Measurements from ENCODE around the gene RAB26. TPM values are rescaled to one million over a fixed set of nuclear protein-coding genes. Genes with fewer than 3 reads are reported as not detected.
"Not testable (repeated sequence)": the region's sequence is repeated elsewhere in the genome, so short reads cannot be mapped to it uniquely, and the experiment has no call there.

The RAB26 gene
- total RNA-seq, 8 experiments from 2014 or later: 3.3 to 22.2 (median 5.2) TPM

GRCh38 chr16:2122429-2122828 lies 26.0 kb upstream of the RAB26 start:
- H3K4me1 ChIP-seq (replicated peaks in 1 of 2): peaks cover 33 to 44% of the 10 kb centered on the region in 2 donors
- no peak for ATAC-seq (replicated peaks in 6 of 8)
- no peak overlapping the region for H3K27ac ChIP-seq
- H3K4me3 ChIP-seq: no peak overlapping the region
- 44% methylated on average over 4 of the region's 17 CpGs; no CpG with 5 or more reads in 9 of the 10 experiments for WGBS, 10 experiments
- in situ Hi-C loops (cut with MboI; ENCODE audit: low pct_unique_long_range_greater_than_20kb in 2 of 9, low sequenced_read_pairs in 9 of 9, unreplicated experiment in 9 of 9): no loop called here

- in situ Hi-C loops (cut with MboI; ENCODE audit: low pct_unique_long_range_greater_than_20kb in 2 of 9, low sequenced_read_pairs in 9 of 9, unreplicated experiment in 9 of 9); H3K4me3 ChIP-seq; H3K27ac ChIP-seq; ATAC-seq (replicated peaks in 6 of 8): not testable (repeated sequence)
- no CpG with 5 or more reads among the region's 26 CpGs for WGBS, 10 experiments
- H3K4me1 ChIP-seq (replicated peaks in 1 of 2): peaks cover 35 to 44% of the 10 kb centered on the region in 2 donors
Measured at GRCh38 chr16:2122934-2123683, 25.3 kb upstream of the RAB26 start.

- in situ Hi-C loops (cut with MboI; ENCODE audit: low pct_unique_long_range_greater_than_20kb in 2 of 9, low sequenced_read_pairs in 9 of 9, unreplicated experiment in 9 of 9): not testable (repeated sequence)
- Histone ChIP-seq H3K4me1 (replicated peaks in 1 of 2) (peaks cover 41 to 51% of the 10 kb centered on the region in 2 donors), H3K27ac (peak overlapping the region; percentile 82 to 91), H3K4me3 (peak overlapping the region in 2 of 5 donors; percentile 16 to 25)
- no CpG with 5 or more reads among the region's 27 CpGs for WGBS, 10 experiments
- ATAC-seq (replicated peaks in 6 of 8): peak in 1 of 8 experiments; percentile 7
Measured at GRCh38 chr16:2123706-2124376, 24.6 kb upstream of the RAB26 start.

GRCh38 chr16:2124377-2124693 lies 24.1 kb upstream of the RAB26 start:
- Histone ChIP-seq H3K27ac (peak overlapping the region; percentile 82 to 91), H3K4me1 (replicated peaks in 1 of 2) (peaks cover 43 to 52% of the 10 kb centered on the region in 2 donors), H3K4me3 (peak overlapping the region in 3 of 5 donors; percentile 16 to 25 (median 19))
- WGBS, 10 experiments: 30% methylated on average over 2 of the region's 11 CpGs; no CpG with 5 or more reads in 9 of the 10 experiments
- in situ Hi-C loops (cut with MboI; ENCODE audit: low pct_unique_long_range_greater_than_20kb in 2 of 9, low sequenced_read_pairs in 9 of 9, unreplicated experiment in 9 of 9): not testable (repeated sequence)
- ATAC-seq (replicated peaks in 6 of 8): peak in 3 of 8 experiments; percentile 2 to 9 (median 3)

- Histone ChIP-seq H3K4me3 (peak overlapping the region in 3 of 5 donors; percentile 16 to 25 (median 19)), H3K27ac (peak overlapping the region; percentile 82 to 91), H3K4me1 (replicated peaks in 1 of 2) (peaks cover 44 to 53% of the 10 kb centered on the region in 2 donors)
- WGBS, 10 experiments: 0 to 4% methylated on average over 3 to 4 of the region's 37 CpGs; no CpG with 5 or more reads in 8 of the 10 experiments
- in situ Hi-C loops (cut with MboI; ENCODE audit: low pct_unique_long_range_greater_than_20kb in 2 of 9, low sequenced_read_pairs in 9 of 9, unreplicated experiment in 9 of 9): loop anchor here in 4 of 9 experiments (25.0 kb wide), 2 partner anchors 88 to 113 kb away; partner anchors contain the start of genes NPW (in 3 of the 4), ZNF598 (in 3 of the 4), NHERF2 (in 1 of the 4) and NTHL1 (in 1 of the 4)
- ATAC-seq (replicated peaks in 6 of 8): peak; percentile 46 to 81 (median 78)
Measured at GRCh38 chr16:2124694-2125444, 23.6 kb upstream of the RAB26 start.

GRCh38 chr16:2125609-2126008 lies 22.8 kb upstream of the RAB26 start:
- WGBS, 10 experiments: no CpG with 5 or more reads among the region's 11 CpGs
- ATAC-seq (replicated peaks in 6 of 8): not testable (repeated sequence)
- in situ Hi-C loops (cut with MboI; ENCODE audit: low pct_unique_long_range_greater_than_20kb in 2 of 9, low sequenced_read_pairs in 9 of 9, unreplicated experiment in 9 of 9): loop anchor here in 4 of 9 experiments (25.0 kb wide), 2 partner anchors 88 to 113 kb away; partner anchors contain the start of genes NPW (in 3 of the 4), ZNF598 (in 3 of the 4), NHERF2 (in 1 of the 4) and NTHL1 (in 1 of the 4)
- H3K4me1 ChIP-seq (replicated peaks in 1 of 2): peaks cover 47 to 56% of the 10 kb centered on the region in 2 donors
- H3K27ac ChIP-seq: peak overlapping the region; percentile 82 to 91
- peak overlapping the region in 3 of 5 donors; percentile 16 to 25 (median 19) for H3K4me3 ChIP-seq

GRCh38 chr16:2126161-2126743 lies 22.2 kb upstream of the RAB26 start:
- Histone ChIP-seq H3K27ac (peak overlapping the region in 1 of 2 donors; percentile 65), H3K4me1 (replicated peaks in 1 of 2) (peaks cover 47 to 56% of the 10 kb centered on the region in 2 donors)
- 67 to 80% methylated on average over 1 to 3 of the region's 21 CpGs; no CpG with 5 or more reads in 8 of the 10 experiments for WGBS, 10 experiments
- in situ Hi-C loops (cut with MboI; ENCODE audit: low pct_unique_long_range_greater_than_20kb in 2 of 9, low sequenced_read_pairs in 9 of 9, unreplicated experiment in 9 of 9): loop anchor here in 4 of 9 experiments (25.0 kb wide), 2 partner anchors 89 to 114 kb away; partner anchors contain the start of genes NPW (in 3 of the 4), ZNF598 (in 3 of the 4), NHERF2 (in 1 of the 4) and NTHL1 (in 1 of the 4)
- H3K4me3 ChIP-seq: not testable (repeated sequence)
- ATAC-seq (replicated peaks in 6 of 8): peak in 1 of 8 experiments; percentile 1

- peak in 1 of 8 experiments; percentile 3 for ATAC-seq (replicated peaks in 6 of 8)
- H3K4me1 ChIP-seq (replicated peaks in 1 of 2): peaks cover 47 to 53% of the 10 kb centered on the region in 2 donors
Measured at GRCh38 chr16:2126928-2127556, 21.4 kb upstream of the RAB26 start.

GRCh38 chr16:2127630-2128280 lies 20.7 kb upstream of the RAB26 start:
- in situ Hi-C loops (cut with MboI; ENCODE audit: low pct_unique_long_range_greater_than_20kb in 2 of 9, low sequenced_read_pairs in 9 of 9, unreplicated experiment in 9 of 9): loop anchor here in 4 of 9 experiments (25.0 kb wide), 2 partner anchors 90 to 115 kb away; partner anchors contain the start of genes NPW (in 3 of the 4), ZNF598 (in 3 of the 4), NHERF2 (in 1 of the 4) and NTHL1 (in 1 of the 4)
- peaks cover 47 to 48% of the 10 kb centered on the region in 2 donors for H3K4me1 ChIP-seq (replicated peaks in 1 of 2)
- H3K27ac ChIP-seq, H3K4me3 ChIP-seq: not testable (repeated sequence)
- WGBS, 10 experiments: no CpG with 5 or more reads among the region's 3 CpGs
- ATAC-seq (replicated peaks in 6 of 8): peak in 3 of 8 experiments; percentile 6 to 8 (median 6)

More at GRCh38 chr16:2126928-2127556, 21.4 kb upstream of the RAB26 start:
- not testable (repeated sequence) for H3K27ac ChIP-seq, H3K4me3 ChIP-seq
- in situ Hi-C loops (cut with MboI; ENCODE audit: low pct_unique_long_range_greater_than_20kb in 2 of 9, low sequenced_read_pairs in 9 of 9, unreplicated experiment in 9 of 9): loop anchor here in 4 of 9 experiments (25.0 kb wide), 2 partner anchors 90 to 115 kb away; partner anchors contain the start of genes NPW (in 3 of the 4), ZNF598 (in 3 of the 4), NHERF2 (in 1 of the 4) and NTHL1 (in 1 of the 4)
- WGBS, 10 experiments: 33 to 100% (median 97%) methylated on average over 1 to 16 of the region's 31 CpGs; no CpG with 5 or more reads in 5 of the 10 experiments

GRCh38 chr16:2129251-2129650 lies 19.2 kb upstream of the RAB26 start:
- H3K4me1 ChIP-seq (replicated peaks in 1 of 2): peaks cover 40 to 44% of the 10 kb centered on the region in 2 donors
- in situ Hi-C loops (cut with MboI; ENCODE audit: low pct_unique_long_range_greater_than_20kb in 2 of 9, low sequenced_read_pairs in 9 of 9, unreplicated experiment in 9 of 9): loop anchor here in 4 of 9 experiments (25.0 kb wide), 2 partner anchors 92 to 117 kb away; partner anchors contain the start of genes NPW (in 3 of the 4), ZNF598 (in 3 of the 4), NHERF2 (in 1 of the 4) and NTHL1 (in 1 of the 4)
- H3K4me3 ChIP-seq, H3K27ac ChIP-seq: not testable (repeated sequence)
- peak in 4 of 8 experiments; percentile 3 to 10 (median 8) for ATAC-seq (replicated peaks in 6 of 8)
- no CpG with 5 or more reads among the region's 11 CpGs for WGBS, 10 experiments

All from motor neuron (in vitro differentiated cells).